RWPE1 (cell line): Measurements from ENCODE around the gene DMBX1.

Experiments
- CTCF ChIA-PET: fragments of 350-600 bp; sonication (Branson Sonifier 250); formaldehyde crosslinking; extraction: SDS; loops from one replicate; lab custom pipeline; 2021; lab: Yijun Ruan, JAX
- POLR2A ChIA-PET: fragments of 400-600 bp; formaldehyde crosslinking; extraction: SDS; loops from one replicate; lab custom pipeline; 2020; ENCODE audit warnings: antibody characterized with exemption; ENCODE audit not compliant: low non-redundant PET; lab: Yijun Ruan, JAX
- DNase-seq: peaks from one replicate; pipeline ENCODE4 v3.0.0; 2012; ENCODE audit warnings: low spot score
- H3K27ac ChIP-seq: fragments of 450-650 bp; 2 replicates; pipeline ENCODE4 v1.5.1; 2017
- TF ChIP-seq, protein P1 (sequence below): fragments of 450-650 bp; conservative IDR thresholded peaks from 2 replicates; pipeline ENCODE4 v1.5.1; 2017; ENCODE audit warnings: low read depth, mild to moderate bottlenecking

DMBX1 gene

DNA sequence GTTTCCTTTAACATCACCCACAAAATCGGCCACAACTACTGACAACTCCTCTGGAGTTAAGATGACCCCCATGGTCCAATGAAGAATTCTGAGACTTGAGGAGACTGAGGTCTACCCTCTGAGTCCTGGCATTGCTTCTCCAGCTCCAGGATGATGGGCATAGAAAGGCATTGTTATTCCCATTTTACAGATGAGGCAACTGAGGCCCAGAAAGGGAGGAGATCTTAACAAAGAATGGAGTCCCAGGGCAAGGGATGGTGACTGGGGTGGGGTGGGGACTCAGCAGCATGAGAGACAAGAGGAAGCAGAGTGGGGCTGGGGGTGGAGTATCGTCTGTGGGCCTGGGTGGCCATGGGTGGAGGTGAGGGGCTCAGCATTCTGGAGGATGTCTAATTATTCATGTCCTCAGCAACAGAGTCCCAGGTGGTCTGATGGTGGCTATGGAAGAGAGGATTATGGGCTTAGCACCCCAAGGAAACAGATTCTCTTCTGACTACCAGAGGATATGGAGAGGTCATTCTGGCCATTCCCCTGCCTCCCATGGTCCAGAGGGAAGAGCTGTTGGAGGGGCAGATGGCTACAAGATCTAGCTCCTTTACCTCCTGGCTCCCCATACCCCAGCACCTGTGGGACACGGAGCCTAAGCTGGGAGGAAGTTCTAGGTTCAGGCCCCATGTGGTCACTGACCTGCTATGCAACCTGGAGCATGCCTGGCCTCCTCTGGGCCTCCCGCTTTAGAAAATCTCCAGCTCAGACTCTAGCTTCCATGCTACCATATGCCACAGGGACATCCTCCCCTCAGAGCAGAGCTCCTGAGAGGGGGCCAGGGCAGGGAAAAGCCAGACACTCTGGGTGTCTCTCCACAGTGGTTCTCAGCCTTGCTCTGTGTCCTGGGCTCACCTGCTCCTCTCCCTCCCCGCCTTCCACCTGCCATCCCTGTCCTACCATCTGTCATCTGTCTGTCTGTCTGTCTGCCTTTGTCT lies 37.4 kb upstream of the DMBX1 start:
- POLR2A ChIA-PET = no interaction called here
- TF ChIP-seq, protein P1, sequence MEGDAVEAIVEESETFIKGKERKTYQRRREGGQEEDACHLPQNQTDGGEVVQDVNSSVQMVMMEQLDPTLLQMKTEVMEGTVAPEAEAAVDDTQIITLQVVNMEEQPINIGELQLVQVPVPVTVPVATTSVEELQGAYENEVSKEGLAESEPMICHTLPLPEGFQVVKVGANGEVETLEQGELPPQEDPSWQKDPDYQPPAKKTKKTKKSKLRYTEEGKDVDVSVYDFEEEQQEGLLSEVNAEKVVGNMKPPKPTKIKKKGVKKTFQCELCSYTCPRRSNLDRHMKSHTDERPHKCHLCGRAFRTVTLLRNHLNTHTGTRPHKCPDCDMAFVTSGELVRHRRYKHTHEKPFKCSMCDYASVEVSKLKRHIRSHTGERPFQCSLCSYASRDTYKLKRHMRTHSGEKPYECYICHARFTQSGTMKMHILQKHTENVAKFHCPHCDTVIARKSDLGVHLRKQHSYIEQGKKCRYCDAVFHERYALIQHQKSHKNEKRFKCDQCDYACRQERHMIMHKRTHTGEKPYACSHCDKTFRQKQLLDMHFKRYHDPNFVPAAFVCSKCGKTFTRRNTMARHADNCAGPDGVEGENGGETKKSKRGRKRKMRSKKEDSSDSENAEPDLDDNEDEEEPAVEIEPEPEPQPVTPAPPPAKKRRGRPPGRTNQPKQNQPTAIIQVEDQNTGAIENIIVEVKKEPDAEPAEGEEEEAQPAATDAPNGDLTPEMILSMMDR = no peak

DNA sequence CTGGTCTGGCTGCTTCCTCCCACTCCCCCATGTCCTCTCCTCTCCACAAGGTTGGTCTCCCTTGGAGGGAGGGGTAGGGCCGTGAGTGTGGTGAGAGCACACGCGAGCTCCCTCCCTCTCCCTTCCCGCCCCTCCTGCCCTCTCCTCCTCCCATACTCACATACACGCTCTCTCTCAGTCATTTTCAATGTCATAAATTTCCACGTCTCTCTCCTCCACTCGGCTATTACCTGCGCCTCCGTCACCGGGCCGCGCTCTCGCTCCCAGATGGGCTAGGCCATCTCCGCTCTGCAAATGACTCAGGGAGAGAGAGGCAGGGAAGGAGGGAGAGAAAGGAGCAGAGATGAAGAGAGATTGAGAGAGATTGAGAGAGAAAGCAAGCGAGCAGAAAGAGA lies 36.7 kb upstream of the DMBX1 start:
- no peak overlapping the region for H3K27ac ChIP-seq
- DNase-seq = no peak
- ChIA-PET CTCF (interaction anchor here (0.6 to 0.9 kb wide), 3 partner anchors 11 to 75 kb away, joined by 3 read pairs; no protein-coding TSS in a partner anchor), POLR2A (no interaction called here)
- TF ChIP-seq, protein P1 = no peak

More for the DNA sequence above, 37.4 kb upstream of the DMBX1 start:
- CTCF ChIA-PET = interaction anchor here (0.6 kb wide), 1 partner anchor 16 kb away, joined by 3 read pairs; no protein-coding TSS in a partner anchor
- DNase-seq = no peak
- H3K27ac ChIP-seq = no peak overlapping the region

DNA sequence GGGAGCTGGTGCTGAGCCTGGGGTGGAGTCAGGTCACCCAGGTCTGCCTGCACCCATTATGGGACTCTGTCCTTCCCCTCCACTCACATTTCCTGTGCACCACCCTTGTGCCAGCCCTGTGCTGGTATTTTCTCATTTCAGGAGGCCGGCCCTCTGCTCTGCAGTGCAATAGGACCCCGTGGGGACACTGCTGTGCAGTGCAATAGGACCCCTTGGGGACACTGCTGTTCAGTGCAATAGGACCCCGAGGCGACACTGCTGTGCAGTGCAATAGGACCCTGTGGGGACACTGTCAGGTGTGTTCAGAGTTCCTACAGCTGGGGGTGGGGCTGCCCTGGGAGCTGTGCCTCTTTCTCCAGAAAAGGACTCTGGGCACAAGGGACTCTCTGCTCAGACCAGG lies 36.2 kb upstream of the DMBX1 start:
- no peak for DNase-seq
- no peak overlapping the region for H3K27ac ChIP-seq
- CTCF ChIA-PET = interaction anchor here (0.6 to 0.9 kb wide), 2 partner anchors 11 to 74 kb away, joined by 3 read pairs; no protein-coding TSS in a partner anchor
- TF ChIP-seq, protein P1 = no peak
- POLR2A ChIA-PET = no interaction called here

DNA sequence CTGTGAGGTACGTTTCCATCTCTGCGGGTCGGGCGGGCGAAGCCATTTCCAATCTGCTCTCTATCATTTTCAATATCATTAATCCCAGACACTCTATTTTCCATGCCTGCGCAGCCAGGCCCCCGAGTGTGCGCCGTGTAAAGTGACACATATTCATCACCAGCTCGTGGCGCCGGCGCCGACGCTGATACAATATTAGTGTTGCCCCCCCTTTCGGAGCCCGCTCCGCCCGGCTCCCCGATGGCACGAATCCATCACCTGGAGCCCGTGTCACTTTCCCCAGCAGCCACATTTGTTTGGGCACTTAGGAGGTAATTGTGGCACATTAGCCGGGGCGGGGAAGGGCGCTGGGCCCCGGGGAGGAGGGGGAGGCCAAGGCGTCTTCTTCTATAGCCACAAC lies 33.7 kb upstream of the DMBX1 start:
- TF ChIP-seq, protein P1 = no peak
- ChIA-PET CTCF (no interaction called here), POLR2A (no interaction called here)
- H3K27ac ChIP-seq = no peak overlapping the region
- no peak for DNase-seq

DNA sequence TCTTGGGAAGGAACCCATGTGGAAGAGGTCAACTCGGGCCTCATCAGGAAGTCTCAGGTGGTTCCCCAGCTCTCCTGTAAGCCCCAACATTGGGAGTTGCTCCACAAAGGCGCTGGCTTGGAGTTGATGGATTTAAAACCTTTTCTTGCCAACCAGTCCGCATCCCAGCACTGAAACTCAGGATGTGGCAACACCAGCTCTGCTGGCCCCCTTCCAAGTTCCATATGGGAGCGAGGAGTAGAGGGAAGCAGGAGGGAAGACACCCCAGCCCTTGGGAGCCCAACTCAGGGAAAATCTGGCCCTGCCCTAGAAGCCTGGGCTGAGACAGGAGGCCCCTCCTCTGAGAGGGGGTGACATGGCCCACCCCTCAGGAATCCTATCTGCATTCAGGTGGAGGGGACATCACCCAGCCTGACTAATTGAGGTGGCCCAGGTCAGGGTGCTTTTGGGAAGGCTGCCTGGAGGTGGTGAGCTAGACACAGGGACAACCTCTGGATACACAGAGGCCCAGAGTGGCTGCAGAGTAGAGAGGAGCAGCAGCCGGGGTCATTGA lies 33.1 kb upstream of the DMBX1 start:
- TF ChIP-seq, protein P1 = no peak
- CTCF ChIA-PET = no interaction called here

DNA sequence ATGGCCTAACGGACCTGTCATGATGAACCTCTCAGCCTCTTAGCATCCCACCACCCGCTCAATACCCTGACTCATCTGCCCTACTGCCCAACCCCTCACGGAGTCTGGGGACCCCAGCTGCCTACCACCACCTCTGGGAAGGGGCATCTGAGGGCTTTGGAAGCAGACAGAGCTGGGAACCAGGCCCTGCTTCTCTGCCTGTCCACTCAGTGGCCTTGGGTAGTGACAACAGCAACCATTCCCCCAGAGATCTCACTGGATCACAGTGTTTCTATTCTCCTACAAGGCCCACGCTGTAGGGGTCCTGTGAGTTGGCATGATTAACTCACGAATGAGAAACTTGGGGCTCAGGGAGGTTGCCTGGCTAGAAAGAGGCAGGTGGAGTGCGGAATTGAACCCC lies 32.5 kb upstream of the DMBX1 start:
- POLR2A ChIA-PET = no interaction called here
- CTCF ChIA-PET = interaction anchor here (1.0 to 1.8 kb wide), 2 partner anchors 10 to 76 kb away, joined by 4 to 8 read pairs; no protein-coding TSS in a partner anchor
- TF ChIP-seq, protein P1 = no peak
- no peak for DNase-seq
- no peak overlapping the region for H3K27ac ChIP-seq

More for the DNA sequence above, 33.1 kb upstream of the DMBX1 start:
- POLR2A ChIA-PET = no interaction called here
- DNase-seq = no peak
- no peak overlapping the region for H3K27ac ChIP-seq
